ENCODE data around the gene LRFN2.

The LRFN2 gene

DNA sequence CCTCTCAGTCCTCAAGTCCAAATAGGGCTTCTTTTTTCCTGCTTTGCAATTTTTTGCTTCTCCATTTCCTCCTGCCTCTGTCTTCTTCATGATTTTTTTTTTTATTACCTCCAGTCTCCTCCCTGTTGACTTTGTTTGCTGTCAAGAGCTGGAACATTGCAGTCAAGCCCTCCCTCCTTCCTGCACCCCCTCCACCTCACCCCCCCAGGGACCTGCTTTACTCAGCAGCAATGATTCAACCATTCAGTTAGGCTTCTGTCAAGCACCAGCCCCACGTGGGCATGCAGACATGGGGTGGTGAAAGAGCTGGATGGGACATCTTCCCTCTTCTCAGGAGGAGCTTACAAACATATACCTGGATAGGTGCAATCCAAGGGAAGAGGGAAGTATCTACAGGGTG is 142.4 kb downstream of the LRFN2 start:
- Histone ChIP-seq H2AFZ (no peak overlapping the region), H3K27ac (no peak overlapping the region), H3K9ac (no peak overlapping the region), H3K4me1 (no peaks in the 10 kb centered on the region), H3K79me2 (no peaks in the 10 kb centered on the region), H3K4me2 (ENCODE audit: low read length) (no peak overlapping the region), H3K9me3 (ENCODE audit: control insufficient read depth, low read length) (no peaks in the 10 kb centered on the region), H3K36me3 (ENCODE audit: control insufficient read depth, insufficient read depth, low read length) (no peaks in the 10 kb centered on the region), H3K4me3 (ENCODE audit: low read depth, low read length) (no peak overlapping the region), H3K27me3 (ENCODE audit: control insufficient read depth, insufficient read depth, low read length) (no peaks in the 10 kb centered on the region)
- TF ChIP-seq, protein P1, sequence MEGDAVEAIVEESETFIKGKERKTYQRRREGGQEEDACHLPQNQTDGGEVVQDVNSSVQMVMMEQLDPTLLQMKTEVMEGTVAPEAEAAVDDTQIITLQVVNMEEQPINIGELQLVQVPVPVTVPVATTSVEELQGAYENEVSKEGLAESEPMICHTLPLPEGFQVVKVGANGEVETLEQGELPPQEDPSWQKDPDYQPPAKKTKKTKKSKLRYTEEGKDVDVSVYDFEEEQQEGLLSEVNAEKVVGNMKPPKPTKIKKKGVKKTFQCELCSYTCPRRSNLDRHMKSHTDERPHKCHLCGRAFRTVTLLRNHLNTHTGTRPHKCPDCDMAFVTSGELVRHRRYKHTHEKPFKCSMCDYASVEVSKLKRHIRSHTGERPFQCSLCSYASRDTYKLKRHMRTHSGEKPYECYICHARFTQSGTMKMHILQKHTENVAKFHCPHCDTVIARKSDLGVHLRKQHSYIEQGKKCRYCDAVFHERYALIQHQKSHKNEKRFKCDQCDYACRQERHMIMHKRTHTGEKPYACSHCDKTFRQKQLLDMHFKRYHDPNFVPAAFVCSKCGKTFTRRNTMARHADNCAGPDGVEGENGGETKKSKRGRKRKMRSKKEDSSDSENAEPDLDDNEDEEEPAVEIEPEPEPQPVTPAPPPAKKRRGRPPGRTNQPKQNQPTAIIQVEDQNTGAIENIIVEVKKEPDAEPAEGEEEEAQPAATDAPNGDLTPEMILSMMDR (IDR thresholded peaks at IDR 0.05), result no peak

GRCh38 chr6:40444312-40444711 is 142.9 kb downstream of the LRFN2 start:
- Histone ChIP-seq H3K27ac (no peak overlapping the region), H3K27me3 (ENCODE audit: control insufficient read depth, insufficient read depth, low read length) (no peaks in the 10 kb centered on the region), H3K4me3 (ENCODE audit: low read depth, low read length) (no peak overlapping the region), H3K9me3 (ENCODE audit: control insufficient read depth, low read length) (no peaks in the 10 kb centered on the region), H3K4me2 (ENCODE audit: low read length) (no peak overlapping the region), H3K9ac (no peak overlapping the region), H3K36me3 (ENCODE audit: control insufficient read depth, insufficient read depth, low read length) (no peaks in the 10 kb centered on the region), H3K79me2 (no peaks in the 10 kb centered on the region), H2AFZ (no peak overlapping the region), H3K4me1 (no peaks in the 10 kb centered on the region)
- TF ChIP-seq, protein P1 (IDR thresholded peaks at IDR 0.05), result no peak

GRCh38 chr6:40443842-40444241 is 143.3 kb downstream of the LRFN2 start:
- H3K9ac ChIP-seq, result no peak overlapping the region
- no peaks in the 10 kb centered on the region for H3K79me2 ChIP-seq
- H3K27me3 ChIP-seq (ENCODE audit: control insufficient read depth, insufficient read depth, low read length), result no peaks in the 10 kb centered on the region
- no peak overlapping the region for H3K27ac ChIP-seq
- no peaks in the 10 kb centered on the region for H3K4me1 ChIP-seq
- TF ChIP-seq, protein P1 (IDR thresholded peaks at IDR 0.05), result no peak
- no peak overlapping the region for H3K4me3 ChIP-seq (ENCODE audit: low read depth, low read length)
- H2AFZ ChIP-seq, result no peak overlapping the region
- no peaks in the 10 kb centered on the region for H3K36me3 ChIP-seq (ENCODE audit: control insufficient read depth, insufficient read depth, low read length)
- no peak overlapping the region for H3K4me2 ChIP-seq (ENCODE audit: low read length)
- no peaks in the 10 kb centered on the region for H3K9me3 ChIP-seq (ENCODE audit: control insufficient read depth, low read length)

DNA sequence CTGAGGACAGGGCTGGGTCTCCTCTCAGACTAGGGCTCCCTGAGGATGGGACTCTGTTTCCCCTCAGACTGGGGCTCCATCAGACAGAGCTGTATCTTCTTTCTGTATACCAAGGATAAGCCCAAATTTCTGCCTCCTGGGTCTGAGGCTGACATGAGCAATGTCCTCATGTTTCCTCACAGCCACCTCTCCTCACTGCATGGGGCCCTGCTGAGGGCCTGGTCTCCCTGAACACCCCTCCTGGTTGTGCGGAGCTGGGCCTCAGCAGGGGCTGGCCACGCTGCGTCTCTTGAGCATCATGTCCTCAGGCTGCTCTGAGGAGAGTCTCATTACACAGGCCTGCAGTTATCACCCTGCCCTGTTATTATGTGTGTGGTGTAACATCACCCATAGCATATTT is 144.6 kb downstream of the LRFN2 start:
- no peaks in the 10 kb centered on the region for H3K27me3 ChIP-seq (ENCODE audit: control insufficient read depth, insufficient read depth, low read length)
- H3K36me3 ChIP-seq (ENCODE audit: control insufficient read depth, insufficient read depth, low read length), result no peaks in the 10 kb centered on the region
- TF ChIP-seq, protein P1 (IDR thresholded peaks at IDR 0.05), result no peak
- H3K9me3 ChIP-seq (ENCODE audit: control insufficient read depth, low read length), result no peaks in the 10 kb centered on the region
- no peak overlapping the region for H3K4me3 ChIP-seq (ENCODE audit: low read depth, low read length)
- H3K4me1 ChIP-seq, result no peaks in the 10 kb centered on the region
- H3K4me2 ChIP-seq (ENCODE audit: low read length), result no peak overlapping the region
- no peak overlapping the region for H3K27ac ChIP-seq
- no peak overlapping the region for H2AFZ ChIP-seq
- H3K79me2 ChIP-seq, result no peaks in the 10 kb centered on the region
- no peak overlapping the region for H3K9ac ChIP-seq

GRCh38 chr6:40441150-40441549 is 146.0 kb downstream of the LRFN2 start:
- H3K27ac ChIP-seq, result no peak overlapping the region
- no peak overlapping the region for H3K4me3 ChIP-seq (ENCODE audit: low read depth, low read length)
- TF ChIP-seq, protein P1 (IDR thresholded peaks at IDR 0.05), result no peak

More at GRCh38 chr6:40441150-40441549, 146.0 kb downstream of the LRFN2 start:
- H3K27me3 ChIP-seq (ENCODE audit: control insufficient read depth, insufficient read depth, low read length), result no peaks in the 10 kb centered on the region
- H3K4me2 ChIP-seq (ENCODE audit: low read length), result no peak overlapping the region
- no peak overlapping the region for H2AFZ ChIP-seq
- H3K79me2 ChIP-seq, result no peaks in the 10 kb centered on the region
- H3K9ac ChIP-seq, result no peak overlapping the region
- no peaks in the 10 kb centered on the region for H3K9me3 ChIP-seq (ENCODE audit: control insufficient read depth, low read length)
- no peaks in the 10 kb centered on the region for H3K4me1 ChIP-seq
- H3K36me3 ChIP-seq (ENCODE audit: control insufficient read depth, insufficient read depth, low read length), result no peaks in the 10 kb centered on the region

All from parathyroid adenoma (tissue), 2 donors.